ENCODE results near the gene GDF3. TPM values are rescaled to one million over a fixed set of nuclear protein-coding genes. Genes with fewer than 3 reads are reported as not detected.
"Not testable (repeated sequence)": the region's sequence is repeated elsewhere in the genome, so short reads cannot be mapped to it uniquely, and the experiment has no call there.

The GDF3 gene
- total RNA-seq: not detected
- total RNA-seq (2013): not detected
- 0 to 0.07 (median 0) reads per million in 29 experiments for total RNA-seq

DNA sequence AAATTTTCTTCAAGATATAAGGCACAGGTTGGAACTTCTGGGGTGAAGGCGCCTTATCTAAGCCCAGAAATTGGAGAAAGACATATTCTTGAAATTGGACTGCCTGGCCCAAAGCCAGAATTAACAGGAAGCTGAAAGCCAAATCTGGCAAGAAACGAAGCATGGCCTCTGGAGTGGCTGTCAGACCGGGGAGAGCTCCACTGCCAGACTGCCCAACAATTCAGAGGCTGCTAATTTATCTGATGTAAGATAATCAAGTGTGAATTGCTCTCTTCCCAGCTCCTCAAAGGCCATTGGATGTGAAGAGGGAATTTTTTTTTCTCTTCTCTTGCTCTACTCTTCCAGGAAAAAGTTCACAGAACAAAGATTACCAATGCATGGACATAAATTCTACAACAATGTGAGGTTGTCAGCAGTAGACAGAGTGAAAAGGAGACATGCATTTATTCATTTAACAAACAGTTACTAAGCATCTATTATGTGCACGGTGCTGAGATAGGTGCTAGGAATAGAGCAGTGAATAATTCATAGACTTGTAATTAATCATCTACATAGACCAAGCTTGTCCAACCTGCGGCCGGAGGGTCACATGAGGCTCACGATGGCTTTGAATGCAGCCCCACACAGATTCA, at the start of gene GDF3:
Gene GDF3, minus strand, starts transcription at position 210 of the 632 bp plus-strand sequence. Its CDS starts 47 bp downstream, at position 163.
- peak in 2 of 35 experiments; percentile 1 to 6 for DNase-seq
- POLR2A ChIA-PET: no interaction called here
- H3K36me3 Mint-ChIP-seq: no peaks in the 10 kb centered on the region

DNA sequence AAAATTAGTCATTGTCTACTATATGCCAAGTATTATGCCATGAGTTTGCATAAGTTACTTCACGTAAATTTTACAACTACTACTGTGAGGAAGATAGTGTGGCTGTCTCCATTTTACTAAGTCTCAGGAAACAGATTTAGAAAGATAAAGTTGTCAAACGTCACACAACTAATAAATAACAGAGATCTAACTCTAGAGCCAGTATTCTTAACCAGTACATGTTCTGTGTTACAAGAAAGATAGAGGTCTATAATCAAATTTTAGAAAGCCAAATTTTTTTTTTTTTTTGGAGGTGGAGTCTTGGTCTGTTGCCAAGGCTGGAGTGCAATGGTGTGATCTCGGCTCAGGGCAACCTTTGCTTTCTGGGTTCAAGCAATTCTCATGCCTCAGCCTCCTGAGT, 37.4 kb upstream of the GDF3 start:
- Histone ChIP-seq H3K36me3 (ENCODE audit: control insufficient read depth in 2 of 2, extremely low read depth in 1 of 2, insufficient read depth in 1 of 2, low read length in 1 of 2) (no peaks in the 10 kb centered on the region), H3K27ac (ENCODE audit: low read length) (no peak overlapping the region), H3K4me3 (ENCODE audit: control insufficient read depth in 1 of 2, extremely low read depth in 1 of 2, low read length in 1 of 2) (no peak overlapping the region), H3K9me3 (no peaks in the 10 kb centered on the region), H3K27me3 (replicated peaks in 1 of 2; ENCODE audit: control insufficient read depth in 2 of 2, extremely low read depth in 1 of 2, insufficient read depth in 2 of 2, low read length in 1 of 2) (no peaks in the 10 kb centered on the region), H3K4me1 (ENCODE audit: control insufficient read depth in 1 of 2, extremely low read depth in 1 of 2, insufficient read depth in 2 of 2, low read length in 2 of 2) (no peaks in the 10 kb centered on the region)
- Mint-ChIP-seq H3K4me1 (no peaks in the 10 kb centered on the region), H3K9me3 (no peaks in the 10 kb centered on the region), H3K27me3 (peaks cover 0 to 4% of the 10 kb centered on the region in 2 donors), H3K36me3 (no peaks in the 10 kb centered on the region), H3K4me3 (no peak overlapping the region), H3K27ac (no peak overlapping the region)
- ChIA-PET POLR2A (no interaction called here), CTCF (no interaction called here)
- WGBS (ENCODE audit: insufficient coverage): 57% methylated on average over 1 of the region's 3 CpGs
- no peak for DNase-seq
- no peak for ATAC-seq (replicated peaks in 1 of 4)

More for the DNA sequence above, at the start of gene GDF3:
- CTCF ChIA-PET: no interaction called here
- peaks cover 7 to 12% of the 10 kb centered on the region in 2 donors for H3K27me3 Mint-ChIP-seq
- H3K4me1 Mint-ChIP-seq: peaks cover 9 to 11% (median 10%) of the 10 kb centered on the region in 3 donors
- H3K27ac ChIP-seq (ENCODE audit: low read length): no peak within 1 kb of the TSS
- no peaks in the 10 kb centered on the region for H3K36me3 ChIP-seq (ENCODE audit: control insufficient read depth in 2 of 2, extremely low read depth in 1 of 2, insufficient read depth in 1 of 2, low read length in 1 of 2)
- H3K9me3 ChIP-seq: no peaks in the 10 kb centered on the region
- no peaks in the 10 kb centered on the region for H3K27me3 ChIP-seq (replicated peaks in 1 of 2; ENCODE audit: control insufficient read depth in 2 of 2, extremely low read depth in 1 of 2, insufficient read depth in 2 of 2, low read length in 1 of 2)
- no peak within 1 kb of the TSS for H3K27ac Mint-ChIP-seq
- ATAC-seq (replicated peaks in 1 of 4): no peak
- H3K4me3 Mint-ChIP-seq: no peak within 1 kb of the TSS
- 0% methylated on average over 2 of the region's 7 CpGs for WGBS (ENCODE audit: insufficient coverage)
- H3K4me3 ChIP-seq (ENCODE audit: control insufficient read depth in 1 of 2, extremely low read depth in 1 of 2, low read length in 1 of 2): no peak within 1 kb of the TSS
- no peaks in the 10 kb centered on the region for H3K4me1 ChIP-seq (ENCODE audit: control insufficient read depth in 1 of 2, extremely low read depth in 1 of 2, insufficient read depth in 2 of 2, low read length in 2 of 2)
- H3K9me3 Mint-ChIP-seq: no peaks in the 10 kb centered on the region

DNA sequence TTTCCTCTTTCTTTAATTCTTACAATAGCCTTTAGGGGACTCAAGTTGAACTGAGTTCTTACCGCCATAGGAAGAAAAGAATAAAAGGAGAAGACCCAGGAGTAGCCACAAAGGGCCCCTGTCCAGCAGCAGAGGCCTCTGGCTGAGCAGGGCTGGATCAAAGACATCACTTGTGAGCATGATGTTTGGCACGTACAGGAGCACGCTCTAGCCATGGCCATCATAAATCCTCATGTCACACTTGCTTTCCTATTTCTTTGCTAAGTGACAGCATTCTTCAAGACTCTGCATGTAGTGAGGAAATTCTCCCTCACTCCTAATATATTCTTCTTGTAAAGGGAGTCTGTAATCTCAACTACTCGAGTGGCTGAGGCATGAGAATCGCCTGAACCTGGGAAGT, 35.9 kb upstream of the GDF3 start:
- no peaks in the 10 kb centered on the region for H3K36me3 Mint-ChIP-seq
- Histone ChIP-seq H3K27me3 (replicated peaks in 1 of 2; ENCODE audit: control insufficient read depth in 2 of 2, extremely low read depth in 1 of 2, insufficient read depth in 2 of 2, low read length in 1 of 2) (peaks cover 0 to 3% of the 10 kb centered on the region in 2 experiments), H3K9me3 (no peaks in the 10 kb centered on the region), H3K4me3 (ENCODE audit: control insufficient read depth in 1 of 2, extremely low read depth in 1 of 2, low read length in 1 of 2) (no peak overlapping the region), H3K27ac (ENCODE audit: low read length) (no peak overlapping the region), H3K4me1 (ENCODE audit: control insufficient read depth in 1 of 2, extremely low read depth in 1 of 2, insufficient read depth in 2 of 2, low read length in 2 of 2) (no peaks in the 10 kb centered on the region), H3K36me3 (ENCODE audit: control insufficient read depth in 2 of 2, extremely low read depth in 1 of 2, insufficient read depth in 1 of 2, low read length in 1 of 2) (no peaks in the 10 kb centered on the region)
- CTCF ChIA-PET: no interaction called here
- 67% methylated on average over 1 of the region's 5 CpGs for WGBS (ENCODE audit: insufficient coverage)
- no peak overlapping the region for H3K27ac Mint-ChIP-seq
- H3K27me3 Mint-ChIP-seq: peaks cover 0 to 4% of the 10 kb centered on the region in 2 donors
- no peaks in the 10 kb centered on the region for H3K9me3 Mint-ChIP-seq
- ATAC-seq (replicated peaks in 1 of 4) (no peak), DNase-seq (no peak)
- H3K4me3 Mint-ChIP-seq: no peak overlapping the region
- POLR2A ChIA-PET: no interaction called here
- H3K4me1 Mint-ChIP-seq: no peaks in the 10 kb centered on the region

DNA sequence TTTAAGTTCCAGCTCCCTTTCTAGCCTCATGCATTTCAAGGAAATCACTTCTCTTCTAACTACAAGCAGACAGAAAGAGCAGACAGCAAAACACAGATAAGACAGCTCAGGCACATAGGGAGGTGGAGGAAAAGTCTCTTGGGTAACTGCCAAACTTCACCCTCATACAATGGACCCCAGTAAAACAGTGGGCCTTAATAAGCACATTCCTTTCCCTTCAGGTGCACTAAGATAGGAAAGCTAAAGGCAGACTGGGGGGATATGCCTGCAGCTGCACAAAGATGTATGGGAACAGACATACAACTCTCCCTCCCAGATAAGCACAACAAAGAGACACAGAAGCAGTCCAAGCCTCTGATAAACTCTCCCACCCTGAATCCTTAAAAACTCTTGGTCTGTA, 35.4 kb upstream of the GDF3 start:
- CTCF ChIA-PET; H3K9me3 ChIP-seq; H3K36me3 ChIP-seq (ENCODE audit: control insufficient read depth in 2 of 2, extremely low read depth in 1 of 2, insufficient read depth in 1 of 2, low read length in 1 of 2); H3K4me1 ChIP-seq (ENCODE audit: control insufficient read depth in 1 of 2, extremely low read depth in 1 of 2, insufficient read depth in 2 of 2, low read length in 2 of 2); H3K4me3 ChIP-seq (ENCODE audit: control insufficient read depth in 1 of 2, extremely low read depth in 1 of 2, low read length in 1 of 2); ATAC-seq (replicated peaks in 1 of 4); H3K27ac Mint-ChIP-seq; H3K27me3 ChIP-seq (replicated peaks in 1 of 2; ENCODE audit: control insufficient read depth in 2 of 2, extremely low read depth in 1 of 2, insufficient read depth in 2 of 2, low read length in 1 of 2); H3K36me3 Mint-ChIP-seq; H3K9me3 Mint-ChIP-seq; DNase-seq; H3K4me1 Mint-ChIP-seq; H3K27me3 Mint-ChIP-seq; H3K4me3 Mint-ChIP-seq; H3K27ac ChIP-seq (ENCODE audit: low read length): not testable (repeated sequence)
- POLR2A ChIA-PET: interaction anchor here in 1 of 2 donors (0.7 kb wide), 1 partner anchor 11 kb away, joined by 12 read pairs; no protein-coding TSS in a partner anchor

DNA sequence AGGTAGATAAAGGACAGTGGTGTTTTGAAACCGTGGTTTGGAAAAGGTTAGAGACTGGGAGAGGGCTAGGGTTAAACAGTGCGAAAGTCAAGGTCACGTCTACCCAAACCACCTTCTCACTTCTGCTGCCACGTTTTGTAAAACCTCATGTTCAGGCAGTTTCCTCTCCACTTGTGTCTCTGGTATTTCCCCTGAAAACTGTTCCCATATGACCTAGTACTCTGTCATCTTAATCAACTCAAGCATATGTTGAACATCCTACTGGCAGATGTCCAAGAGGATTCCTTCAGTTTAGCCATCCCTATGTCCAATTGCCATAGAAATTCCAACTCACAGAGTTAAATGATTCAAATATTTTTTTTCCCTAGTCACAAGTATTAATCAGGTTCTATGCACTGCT, 34.2 kb upstream of the GDF3 start:
- WGBS (ENCODE audit: insufficient coverage): 20% methylated on average over 2 of the region's 4 CpGs
- Mint-ChIP-seq H3K4me1 (no peaks in the 10 kb centered on the region), H3K27me3 (peaks cover 0 to 4% of the 10 kb centered on the region in 2 donors), H3K36me3 (no peaks in the 10 kb centered on the region), H3K27ac (no peak overlapping the region), H3K9me3 (no peaks in the 10 kb centered on the region), H3K4me3 (no peak overlapping the region)
- ChIA-PET POLR2A (no interaction called here), CTCF (no interaction called here)
- Histone ChIP-seq H3K4me3 (ENCODE audit: control insufficient read depth in 1 of 2, extremely low read depth in 1 of 2, low read length in 1 of 2) (no peak overlapping the region), H3K27me3 (replicated peaks in 1 of 2; ENCODE audit: control insufficient read depth in 2 of 2, extremely low read depth in 1 of 2, insufficient read depth in 2 of 2, low read length in 1 of 2) (peaks cover 0 to 3% of the 10 kb centered on the region in 2 experiments), H3K27ac (ENCODE audit: low read length) (no peak overlapping the region), H3K4me1 (ENCODE audit: control insufficient read depth in 1 of 2, extremely low read depth in 1 of 2, insufficient read depth in 2 of 2, low read length in 2 of 2) (no peaks in the 10 kb centered on the region), H3K36me3 (ENCODE audit: control insufficient read depth in 2 of 2, extremely low read depth in 1 of 2, insufficient read depth in 1 of 2, low read length in 1 of 2) (no peaks in the 10 kb centered on the region), H3K9me3 (no peaks in the 10 kb centered on the region)
- ATAC-seq (replicated peaks in 1 of 4) (no peak), DNase-seq (no peak)

DNA sequence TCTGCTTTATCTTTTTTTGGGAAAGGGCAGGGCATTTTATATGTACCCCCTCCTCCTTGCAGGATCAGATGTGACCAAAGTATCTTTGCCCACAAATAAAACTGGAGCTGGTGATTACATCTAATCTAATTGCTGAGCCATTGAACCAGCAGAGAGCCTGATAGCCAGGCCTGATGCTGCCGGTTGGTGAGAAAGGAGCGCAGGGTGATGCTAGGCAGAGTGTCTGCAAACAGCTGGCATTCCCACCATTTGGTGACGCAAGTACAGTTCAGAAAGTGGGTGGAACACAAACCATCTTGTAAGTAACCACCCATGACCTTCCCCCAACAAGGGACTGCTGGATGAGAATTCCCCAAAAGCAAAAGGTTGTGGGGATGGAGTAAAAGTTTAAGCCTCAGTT, 28.4 kb upstream of the GDF3 start:
- Histone ChIP-seq H3K27me3 (replicated peaks in 1 of 2; ENCODE audit: control insufficient read depth in 2 of 2, extremely low read depth in 1 of 2, insufficient read depth in 2 of 2, low read length in 1 of 2) (peaks cover 0 to 18% of the 10 kb centered on the region in 2 experiments), H3K27ac (ENCODE audit: low read length) (no peak overlapping the region), H3K4me3 (ENCODE audit: control insufficient read depth in 1 of 2, extremely low read depth in 1 of 2, low read length in 1 of 2) (no peak overlapping the region), H3K36me3 (ENCODE audit: control insufficient read depth in 2 of 2, extremely low read depth in 1 of 2, insufficient read depth in 1 of 2, low read length in 1 of 2) (no peaks in the 10 kb centered on the region), H3K9me3 (no peaks in the 10 kb centered on the region), H3K4me1 (ENCODE audit: control insufficient read depth in 1 of 2, extremely low read depth in 1 of 2, insufficient read depth in 2 of 2, low read length in 2 of 2) (no peaks in the 10 kb centered on the region)
- Mint-ChIP-seq H3K9me3 (no peaks in the 10 kb centered on the region), H3K27me3 (peaks cover 0 to 2% of the 10 kb centered on the region in 2 donors), H3K4me1 (no peaks in the 10 kb centered on the region), H3K27ac (no peak overlapping the region), H3K36me3 (no peaks in the 10 kb centered on the region), H3K4me3 (no peak overlapping the region)
- DNase-seq (no peak), ATAC-seq (replicated peaks in 1 of 4) (no peak)
- POLR2A ChIA-PET: no interaction called here
- CTCF ChIA-PET: interaction anchor here in 1 of 2 donors (0.6 kb wide), 1 partner anchor 111 kb away, joined by 4 read pairs; no protein-coding TSS in a partner anchor
- WGBS (ENCODE audit: insufficient coverage): 94% methylated on average over 2 of the region's 3 CpGs

Measured in T-cell (primary cell).